Pancreas (tissue), 10 donors: ENCODE measurements around the gene DUSP22. TPM values are rescaled to one million over a fixed set of nuclear protein-coding genes. Genes with fewer than 3 reads are reported as not detected.

ENCODE experiments used
- ATAC-seq, 4 donors: fragments of 200-7000 bp; cut with Tn5 transposase; one replicate each; pipeline versions ENCODE4 v1.8.0 to v1.9.1; 2020; ENCODE audit warnings: mild to moderate bottlenecking in 4 of 4, moderate library complexity in 4 of 4
- DNase-seq, 6 donors: peaks; one replicate each; pipeline ENCODE4 v3.0.0-alpha.2; 2020
- FAIRE-seq: peaks from 2 replicates; lab custom pipeline; 2012; peaks lifted over from hg19 to GRCh38; lab: Jason Lieb, UNC
- H3K27ac ChIP-seq, 4 donors: fragments of 200-600 bp; sonication (generic); 1 replicate in 3 of 4; 2 replicates in 1 of 4; pipeline versions ENCODE4 v1.5.0 to v1.8.0; 2020
- H3K27me3 ChIP-seq, 4 donors: fragments of 200-600 bp; one replicate each; pipeline ENCODE4 v1.8.0; 2021
- H3K36me3 ChIP-seq, 3 donors: fragments of 200-600 bp; sonication (generic) in 1 of 3; one replicate each; pipeline versions ENCODE4 v1.5.0 to v1.8.0; 2020 to 2021
- H3K4me1 ChIP-seq, 3 donors: fragments of 200-600 bp; one replicate each; pipeline ENCODE4 v1.8.0; 2021
- H3K4me3 ChIP-seq, 4 donors: fragments of 200-600 bp; sonication (generic) in 2 of 4; one replicate each; pipeline versions ENCODE4 v1.5.0 to v1.8.0; 2020 to 2021
- H3K9me3 ChIP-seq, 4 donors: fragments of 200-600 bp; one replicate each; pipeline ENCODE4 v1.8.0; 2021
- WGBS, 2 donors: extraction: QIAGEN DNeasy Blood & Tissue Kit; methylation state at CpG; one replicate each; pipeline ENCODE4 v1.1.7; 2013; 5-methylcytosine and 5-hydroxymethylcytosine counted together
- intact Hi-C, 3 donors: fragments of 100-400 bp; cut with DNase I; formaldehyde crosslinking; loops; one replicate each; pipeline versions ENCODE4 v1.11.1 to v1.14.2; 2022
- polyA plus RNA-seq, 2 donors: library from polyadenylated mRNA; stranded (reverse); fragments of 200-250 nt; gene quantifications; one replicate each; pipeline ENCODE4 v1.2.3, GENCODE V29; 2013
- total RNA-seq, 6 donors: library from RNA; stranded (reverse); fragmentation: NEBNext Ultra II Directional in 4 of 6; extraction: Animal tissue kit (Norgen Biotek cat#: 25700) in 4 of 6; gene quantifications; one replicate each; pipeline versions ENCODE4 v1.2.1 to v1.2.4, GENCODE V29; 2021 to 2023
- TF ChIP-seq, protein P1 (sequence below), 4 donors: fragments of 200-600 bp; sonication (generic) in 3 of 4; IDR thresholded peaks; one replicate each; pipeline versions ENCODE4 v1.5.0 to v1.8.0; 2021; ENCODE audit warnings: antibody characterized with exemption in 4 of 4
- donor health status: healthy with polysubstance abuse.
- donor health status: DM: no; HTN: no; CAD: no; lungs with moderate emphysema.
- donor health status: DM: no; HTN: no; CAD: no.
- donor health status: control.
- donor health status: control.
- donor health status: Bipolar disorder and iron deficiency.
- donor health status: DM: yes; HTN: yes; CAD: no.
- donor health status: DM: no; HTN: no; CAD: no.
- donor health status: DM: no; HTN: no; CAD: no.
- donor health status: DM: yes; HTN: yes; CAD: no.

The DUSP22 gene
- total and polyA plus RNA-seq, 8 donors: 16.4 to 32.9 (median 24.6) TPM

DNA sequence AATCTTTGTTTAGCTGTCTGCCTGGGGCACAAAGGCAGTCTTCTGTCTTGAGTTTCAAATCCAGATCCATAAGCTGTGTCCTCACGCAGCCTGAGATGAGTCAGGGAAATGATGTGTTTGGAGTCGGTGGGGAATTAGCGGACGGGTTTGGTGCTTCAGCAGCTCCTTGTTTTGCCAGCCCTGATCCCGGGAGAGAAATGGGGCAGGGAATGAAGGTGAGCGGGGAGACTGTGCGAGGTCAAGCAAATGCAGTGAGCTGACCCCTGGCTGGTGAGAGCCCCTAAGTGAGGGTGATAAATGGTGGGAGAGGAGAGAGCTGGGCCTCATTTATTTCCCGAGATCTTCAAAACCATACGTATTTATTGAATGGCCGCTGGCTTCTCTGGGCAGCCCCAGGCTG, 21.6 kb downstream of the DUSP22 start:
- Histone ChIP-seq H3K27me3 (no peaks in the 10 kb centered on the region), H3K4me3 (no peak overlapping the region), H3K27ac (no peak overlapping the region), H3K4me1 (peaks cover 6 to 11% (median 7%) of the 10 kb centered on the region in 3 donors), H3K9me3 (no peaks in the 10 kb centered on the region), H3K36me3 (no peaks in the 10 kb centered on the region)
- FAIRE-seq (no peak), ATAC-seq (no peak), DNase-seq (peak in 1 of 6 donors; percentile 50)
- TF ChIP-seq, protein P1, sequence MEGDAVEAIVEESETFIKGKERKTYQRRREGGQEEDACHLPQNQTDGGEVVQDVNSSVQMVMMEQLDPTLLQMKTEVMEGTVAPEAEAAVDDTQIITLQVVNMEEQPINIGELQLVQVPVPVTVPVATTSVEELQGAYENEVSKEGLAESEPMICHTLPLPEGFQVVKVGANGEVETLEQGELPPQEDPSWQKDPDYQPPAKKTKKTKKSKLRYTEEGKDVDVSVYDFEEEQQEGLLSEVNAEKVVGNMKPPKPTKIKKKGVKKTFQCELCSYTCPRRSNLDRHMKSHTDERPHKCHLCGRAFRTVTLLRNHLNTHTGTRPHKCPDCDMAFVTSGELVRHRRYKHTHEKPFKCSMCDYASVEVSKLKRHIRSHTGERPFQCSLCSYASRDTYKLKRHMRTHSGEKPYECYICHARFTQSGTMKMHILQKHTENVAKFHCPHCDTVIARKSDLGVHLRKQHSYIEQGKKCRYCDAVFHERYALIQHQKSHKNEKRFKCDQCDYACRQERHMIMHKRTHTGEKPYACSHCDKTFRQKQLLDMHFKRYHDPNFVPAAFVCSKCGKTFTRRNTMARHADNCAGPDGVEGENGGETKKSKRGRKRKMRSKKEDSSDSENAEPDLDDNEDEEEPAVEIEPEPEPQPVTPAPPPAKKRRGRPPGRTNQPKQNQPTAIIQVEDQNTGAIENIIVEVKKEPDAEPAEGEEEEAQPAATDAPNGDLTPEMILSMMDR (IDR thresholded peaks at IDR 0.05): no peak
- intact Hi-C loops: no loop called here
- WGBS, 2 donors: 83 to 89% methylated on average over 10 of the region's 10 CpGs

DNA sequence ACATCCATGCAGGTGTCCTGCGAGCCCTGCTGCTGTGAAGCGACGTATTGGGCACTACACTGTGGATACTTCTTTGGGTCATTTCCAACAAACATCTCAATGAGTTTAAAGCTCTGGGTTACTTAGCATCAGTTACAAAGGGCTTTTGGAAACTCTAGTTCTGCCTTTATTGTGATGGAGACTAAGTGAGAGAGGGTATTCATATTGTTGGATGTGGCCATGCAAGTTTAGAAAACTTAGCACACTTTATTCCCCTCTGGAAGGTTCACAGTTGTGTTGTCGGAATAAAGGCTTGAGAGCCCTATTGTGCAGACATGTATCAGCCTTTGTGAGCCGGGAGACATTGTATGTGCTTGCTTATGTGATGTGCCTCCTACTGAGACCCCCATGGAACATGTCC, 22.1 kb downstream of the DUSP22 start:
- intact Hi-C loops: no loop called here
- Histone ChIP-seq H3K4me3 (no peak overlapping the region), H3K36me3 (no peaks in the 10 kb centered on the region), H3K4me1 (peaks cover 6 to 11% (median 7%) of the 10 kb centered on the region in 3 donors), H3K9me3 (no peaks in the 10 kb centered on the region), H3K27me3 (no peaks in the 10 kb centered on the region), H3K27ac (no peak overlapping the region)
- ATAC-seq: no peak
- no peak for FAIRE-seq
- 82 to 85% methylated on average over 5 of the region's 5 CpGs for WGBS, 2 donors
- DNase-seq: no peak
- TF ChIP-seq, protein P1 (IDR thresholded peaks at IDR 0.05): no peak

DNA sequence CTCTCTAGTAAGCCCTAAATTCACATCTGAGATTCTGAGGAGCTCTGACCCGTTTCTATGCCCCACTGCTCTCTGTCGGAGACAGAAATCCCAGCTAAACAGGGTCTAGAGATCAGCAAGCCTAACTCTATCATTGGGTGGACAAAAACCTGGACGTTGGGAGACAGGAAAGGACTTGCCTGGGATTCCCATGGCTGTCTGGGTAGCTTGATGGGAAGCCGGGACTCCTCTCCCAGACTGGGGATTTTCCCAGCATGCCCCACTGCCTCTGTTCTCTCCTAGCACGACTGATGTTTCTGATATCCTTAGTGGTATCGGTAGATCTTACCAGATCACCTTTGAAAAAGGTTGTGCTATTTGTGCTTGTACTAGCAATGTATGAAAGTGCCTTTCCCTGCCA, 22.9 kb downstream of the DUSP22 start:
- H3K4me3 ChIP-seq: no peak overlapping the region
- intact Hi-C loops: no loop called here
- ATAC-seq: no peak
- no peak overlapping the region for H3K27ac ChIP-seq
- H3K27me3 ChIP-seq: no peaks in the 10 kb centered on the region
- H3K4me1 ChIP-seq: peaks cover 6 to 11% (median 7%) of the 10 kb centered on the region in 3 donors
- no peaks in the 10 kb centered on the region for H3K9me3 ChIP-seq
- TF ChIP-seq, protein P1 (IDR thresholded peaks at IDR 0.05): no peak
- no peaks in the 10 kb centered on the region for H3K36me3 ChIP-seq
- DNase-seq: no peak
- no peak for FAIRE-seq
- WGBS, 2 donors: 69 to 77% methylated on average over 6 of the region's 6 CpGs

DNA sequence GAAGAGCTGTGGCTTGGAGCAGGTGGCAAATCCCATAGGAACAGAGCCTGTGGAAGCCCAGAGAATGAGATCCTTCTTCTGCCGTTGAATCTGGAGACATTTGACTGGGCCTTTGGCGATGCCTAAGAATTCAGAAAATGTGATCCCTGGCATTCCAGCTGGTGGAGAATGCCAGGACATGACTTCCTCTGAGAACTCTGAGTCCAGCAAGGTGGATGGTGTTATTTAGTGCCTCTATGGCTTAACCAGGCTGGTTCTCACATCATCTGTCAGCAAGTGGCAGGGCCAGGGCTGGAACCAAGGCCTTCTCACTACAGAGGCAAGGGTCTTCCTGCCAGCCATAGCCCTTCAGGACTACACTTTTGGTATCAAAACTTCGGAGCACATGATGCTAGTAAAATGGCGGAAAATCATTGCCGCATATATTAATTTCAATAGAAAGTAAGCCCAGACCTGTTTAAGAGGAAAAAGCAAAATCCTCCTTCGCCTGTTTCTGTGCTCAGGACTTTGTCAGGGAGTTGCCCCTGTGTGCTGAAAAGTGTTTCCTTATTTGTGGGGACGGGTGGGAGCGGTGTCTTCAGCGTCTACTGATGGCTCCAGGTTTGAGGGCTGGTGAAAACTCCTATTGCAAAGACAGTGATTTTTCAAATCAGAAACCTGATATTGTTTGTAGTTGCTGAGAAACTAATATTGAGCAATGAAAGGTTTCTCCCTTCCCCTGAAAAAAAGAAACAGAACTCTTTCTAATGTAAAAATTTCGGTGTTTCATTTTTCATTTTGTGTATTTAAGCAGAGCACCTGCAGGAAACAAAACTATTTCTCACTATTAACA, 23.9 kb downstream of the DUSP22 start:
- TF ChIP-seq, protein P1 (IDR thresholded peaks at IDR 0.05): no peak
- H3K4me3 ChIP-seq: no peak overlapping the region
- ATAC-seq: no peak
- H3K4me1 ChIP-seq: peaks cover 6 to 11% (median 7%) of the 10 kb centered on the region in 3 donors
- H3K36me3 ChIP-seq: no peaks in the 10 kb centered on the region
- no peaks in the 10 kb centered on the region for H3K9me3 ChIP-seq
- intact Hi-C loops: no loop called here
- no peak for FAIRE-seq
- whole genome bisulfite sequencing, 2 donors: 71 to 74% methylated on average over 10 of the region's 10 CpGs
- H3K27ac ChIP-seq: no peak overlapping the region
- no peaks in the 10 kb centered on the region for H3K27me3 ChIP-seq
- no peak for DNase-seq

DNA sequence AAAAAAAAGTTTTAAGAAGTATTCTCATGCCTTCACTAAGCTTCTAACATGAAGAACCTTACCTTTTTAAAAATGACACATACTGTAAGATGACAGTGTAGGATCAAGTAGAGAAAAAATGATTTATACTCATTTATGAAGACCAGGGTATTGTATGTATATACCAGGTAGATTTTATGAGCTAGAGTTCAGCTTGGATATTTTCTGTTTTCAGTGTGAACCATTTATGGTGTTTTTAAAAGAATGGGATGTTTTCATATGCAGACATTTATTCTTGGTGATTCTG, 24.4 kb downstream of the DUSP22 start:
- TF ChIP-seq, protein P1 (IDR thresholded peaks at IDR 0.05): no peak
- no peak for ATAC-seq
- H3K27ac ChIP-seq: no peak overlapping the region
- peaks cover 6 to 11% (median 7%) of the 10 kb centered on the region in 3 donors for H3K4me1 ChIP-seq
- no peaks in the 10 kb centered on the region for H3K9me3 ChIP-seq
- FAIRE-seq: no peak
- H3K27me3 ChIP-seq: no peaks in the 10 kb centered on the region
- intact Hi-C loops: no loop called here
- no peak for DNase-seq
- H3K36me3 ChIP-seq: no peaks in the 10 kb centered on the region
- no peak overlapping the region for H3K4me3 ChIP-seq
